SKM-1 (cell line): ENCODE data around the gene ASB1.

Source experiments
- DNase-seq: peaks from one replicate; lab custom pipeline; 2025; ENCODE audit not compliant: unreplicated experiment; lab: John Stamatoyannopoulos, UW

The ASB1 gene, protein sequence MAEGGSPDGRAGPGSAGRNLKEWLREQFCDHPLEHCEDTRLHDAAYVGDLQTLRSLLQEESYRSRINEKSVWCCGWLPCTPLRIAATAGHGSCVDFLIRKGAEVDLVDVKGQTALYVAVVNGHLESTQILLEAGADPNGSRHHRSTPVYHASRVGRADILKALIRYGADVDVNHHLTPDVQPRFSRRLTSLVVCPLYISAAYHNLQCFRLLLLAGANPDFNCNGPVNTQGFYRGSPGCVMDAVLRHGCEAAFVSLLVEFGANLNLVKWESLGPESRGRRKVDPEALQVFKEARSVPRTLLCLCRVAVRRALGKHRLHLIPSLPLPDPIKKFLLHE

DNA sequence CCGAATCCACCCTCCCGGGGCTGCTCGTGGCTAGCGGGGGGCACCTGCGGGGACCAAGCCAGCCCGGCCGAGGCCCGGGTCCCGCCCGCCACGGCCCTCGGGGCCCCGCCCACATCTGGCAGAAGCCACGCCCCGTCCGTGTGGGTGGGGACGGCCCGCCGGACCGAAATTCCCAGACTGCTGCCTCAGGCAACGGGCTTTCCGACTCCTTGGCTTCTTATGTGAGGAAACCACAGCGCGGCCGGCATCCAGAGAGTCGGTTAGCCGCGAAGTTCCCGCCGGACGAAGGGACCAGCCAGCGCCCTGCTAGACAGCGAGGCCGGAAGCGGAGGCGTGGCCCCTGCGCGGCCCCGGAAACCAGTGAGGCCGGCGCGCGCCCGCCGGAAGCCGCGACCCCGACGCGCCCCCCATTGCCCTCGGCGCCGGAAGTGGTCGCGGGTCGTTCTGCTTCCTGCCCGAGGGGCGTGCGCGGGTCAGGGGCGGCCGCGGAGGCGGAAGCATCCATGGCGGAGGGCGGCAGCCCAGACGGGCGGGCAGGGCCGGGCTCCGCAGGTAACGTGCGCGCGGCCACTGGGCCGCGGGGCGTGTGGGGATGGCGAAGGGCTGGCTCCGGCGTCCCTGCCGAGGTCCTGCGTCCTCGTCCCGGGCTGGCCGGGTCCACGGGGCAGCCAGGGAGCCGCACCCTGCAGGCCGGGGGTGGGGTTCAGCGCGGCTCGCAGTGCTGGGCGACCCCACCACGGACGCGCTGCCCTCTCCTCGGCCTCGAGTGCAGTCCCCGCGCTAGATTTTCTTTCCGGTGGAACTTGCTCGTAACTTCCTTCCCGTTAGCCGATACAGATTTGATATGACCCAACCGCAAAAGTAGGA is at the start of gene ASB1:
Gene ASB1, plus strand, starts transcription at position 360 of the 867 bp plus-strand sequence. Its CDS starts 144 bp downstream, at position 504.
- DNase-seq, result peak; percentile 11

DNA sequence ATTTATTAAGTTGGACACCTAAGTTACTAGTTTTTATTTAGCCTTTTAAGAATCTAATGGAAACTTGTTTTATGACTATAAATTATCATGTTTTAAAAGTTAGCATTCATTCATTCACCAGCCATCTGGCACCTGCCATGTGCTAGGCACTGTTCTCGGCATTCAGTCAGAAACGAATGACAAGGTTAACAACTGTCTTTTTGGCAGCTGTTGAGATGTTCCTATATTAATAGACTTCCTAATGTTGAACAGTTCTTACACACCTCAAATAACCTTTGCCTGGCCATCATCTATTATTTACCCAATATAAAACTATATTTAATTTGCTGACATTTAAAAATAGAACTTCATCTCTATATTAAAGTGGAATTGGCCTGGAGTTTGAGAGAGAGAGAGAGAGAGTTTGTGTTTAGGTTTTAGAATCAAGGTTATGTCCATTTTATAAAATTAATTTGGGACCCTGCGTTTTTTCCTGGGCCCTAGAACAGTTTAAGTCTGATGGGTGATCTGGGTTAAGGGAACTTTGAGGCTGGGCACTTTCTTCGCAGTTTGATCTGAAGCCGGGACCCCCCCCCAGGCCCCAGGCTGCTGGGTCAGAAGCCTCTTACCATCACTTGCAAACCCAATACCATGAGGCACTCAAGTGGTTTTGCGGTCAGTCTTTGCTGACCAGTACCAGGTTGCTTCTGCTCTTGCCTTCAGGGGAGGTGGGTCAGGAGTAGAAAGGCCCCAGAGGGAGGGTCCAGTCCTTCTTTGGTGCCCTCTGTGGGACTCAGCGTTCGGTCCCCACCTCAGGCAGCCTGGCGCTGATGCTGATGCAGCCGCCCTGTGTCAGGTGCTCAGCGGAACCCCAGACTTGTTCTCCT is 48.3 kb upstream of the ASB1 start:
- DNase-seq, result no peak

DNA sequence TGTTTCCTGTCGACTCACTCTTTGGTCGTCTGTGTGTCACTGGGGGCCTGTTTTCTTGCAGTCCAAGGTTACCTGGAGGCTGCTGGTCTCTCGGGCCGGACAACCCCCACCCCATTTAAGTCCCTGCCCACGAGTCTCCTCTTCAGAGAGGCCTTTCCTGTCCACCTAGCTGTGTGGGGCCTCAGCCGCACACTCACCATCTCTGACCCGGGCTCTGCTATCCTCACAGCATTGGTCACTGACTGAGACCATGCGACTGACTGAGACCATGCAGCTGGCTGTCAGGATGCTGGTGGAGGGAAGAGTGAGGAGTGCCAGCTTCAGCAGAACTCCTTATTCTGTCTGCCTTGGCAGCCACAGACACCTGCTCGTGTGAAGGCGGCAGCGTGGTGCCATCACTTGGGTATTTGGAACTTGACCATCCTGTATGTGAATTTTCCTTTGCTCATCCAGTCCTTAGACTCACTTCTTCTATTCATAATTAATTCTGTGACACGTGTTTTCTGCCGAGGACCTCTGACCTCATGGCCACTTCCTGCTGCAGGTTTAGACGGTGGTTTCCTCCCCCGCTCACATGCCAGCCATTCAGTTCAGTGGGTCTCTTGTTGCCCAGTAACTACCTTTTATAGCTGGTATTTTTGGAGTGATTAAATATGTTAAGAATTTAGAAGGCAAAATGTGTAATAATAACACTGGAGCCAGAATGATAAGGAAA is 47.5 kb upstream of the ASB1 start:
- peak; percentile 50 for DNase-seq

DNA sequence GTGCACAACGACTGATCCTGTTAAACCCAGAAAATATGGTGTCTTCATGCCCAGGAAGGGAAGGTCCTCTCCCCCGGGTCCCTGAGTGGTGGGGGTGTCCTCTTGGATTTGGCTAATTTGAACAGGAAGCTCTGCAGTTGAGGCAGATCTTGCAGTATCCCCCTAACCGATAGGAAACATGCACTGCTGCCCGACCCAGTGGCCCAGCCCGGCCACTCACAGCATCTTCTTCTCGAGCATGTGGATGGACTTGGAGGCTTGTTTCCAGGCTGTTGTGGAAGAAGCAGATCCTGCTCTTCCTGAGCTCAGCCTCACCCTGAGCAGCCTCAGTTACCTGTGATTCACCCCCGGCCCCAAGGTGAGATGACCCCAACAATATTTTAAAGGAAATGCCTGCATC is 46.4 kb upstream of the ASB1 start:
- no peak for DNase-seq

DNA sequence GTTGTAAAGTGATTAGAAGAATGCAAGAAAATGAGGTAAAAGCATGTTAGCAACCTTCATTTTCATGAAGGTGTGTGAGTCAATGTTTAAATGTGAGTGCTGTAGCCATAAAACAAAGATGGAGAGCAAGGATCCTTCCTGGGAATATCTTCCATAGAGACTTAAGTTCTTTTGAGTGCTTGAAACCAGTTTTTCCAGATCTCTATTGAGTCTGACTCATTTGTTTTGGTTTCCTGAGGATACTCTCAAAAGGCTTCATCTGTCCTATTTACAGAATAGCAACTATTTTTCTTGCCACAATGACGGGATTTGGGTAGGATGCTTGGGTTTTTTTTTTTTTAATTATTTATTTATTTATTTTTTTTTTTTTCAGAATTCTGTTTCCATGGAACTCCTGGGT is 45.9 kb upstream of the ASB1 start:
- no peak for DNase-seq

DNA sequence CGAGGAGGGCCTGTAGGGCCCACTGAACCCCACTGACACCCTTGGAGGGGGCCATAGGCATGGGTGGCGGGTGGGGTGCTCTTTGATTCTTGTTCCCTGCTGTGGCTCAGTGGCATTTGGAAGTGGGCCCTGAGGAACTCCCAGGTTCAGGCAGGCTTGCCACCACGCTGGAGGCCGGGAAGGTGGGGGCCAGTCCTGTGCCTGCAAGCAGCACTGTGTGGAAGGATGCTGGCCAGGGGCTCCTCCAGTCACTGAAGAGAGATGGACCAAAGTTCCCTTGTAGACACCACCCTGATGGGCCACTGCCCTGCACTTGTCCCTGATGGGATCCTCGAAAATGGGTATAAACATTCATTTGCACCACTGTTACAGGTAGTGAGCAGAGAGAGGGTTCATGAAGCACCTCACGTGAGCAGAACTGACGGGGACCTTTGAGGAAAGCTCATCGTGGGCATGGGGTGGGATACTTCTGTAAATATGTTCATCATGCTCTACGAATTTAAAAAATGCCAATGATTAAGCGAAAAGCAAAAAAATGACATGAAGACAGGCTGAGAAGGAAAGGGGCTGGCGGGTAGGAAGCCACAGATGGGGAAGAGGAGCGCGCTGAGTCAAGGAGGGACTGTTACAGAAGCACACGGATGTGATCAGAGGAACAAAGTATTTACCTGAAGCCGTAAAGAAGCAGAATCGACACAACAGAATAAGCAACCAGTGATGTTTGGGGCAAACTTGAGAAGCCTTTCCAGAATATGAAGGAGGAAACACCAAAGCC is 45.2 kb upstream of the ASB1 start:
- peak; percentile 6 for DNase-seq

DNA sequence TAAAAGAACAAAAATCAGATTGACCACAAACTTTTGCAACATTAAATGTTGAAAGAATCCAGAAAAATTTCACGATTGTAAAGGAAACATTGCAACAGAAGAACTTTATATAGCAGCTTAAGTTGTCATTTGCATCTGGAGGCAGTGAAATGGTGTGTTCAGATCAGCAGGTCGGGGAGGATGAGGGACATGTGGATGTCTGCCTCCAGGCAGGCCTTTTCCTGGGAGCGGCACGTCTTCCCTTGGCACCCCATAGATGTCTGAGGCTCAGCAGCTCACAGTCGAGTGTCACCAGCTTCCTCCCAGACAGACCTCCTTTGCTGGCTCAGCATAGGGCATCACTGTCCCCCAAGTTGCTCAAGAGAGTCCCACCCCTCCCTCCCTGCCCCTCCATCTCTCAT is 44.3 kb upstream of the ASB1 start:
- peak; percentile 80 for DNase-seq

DNA sequence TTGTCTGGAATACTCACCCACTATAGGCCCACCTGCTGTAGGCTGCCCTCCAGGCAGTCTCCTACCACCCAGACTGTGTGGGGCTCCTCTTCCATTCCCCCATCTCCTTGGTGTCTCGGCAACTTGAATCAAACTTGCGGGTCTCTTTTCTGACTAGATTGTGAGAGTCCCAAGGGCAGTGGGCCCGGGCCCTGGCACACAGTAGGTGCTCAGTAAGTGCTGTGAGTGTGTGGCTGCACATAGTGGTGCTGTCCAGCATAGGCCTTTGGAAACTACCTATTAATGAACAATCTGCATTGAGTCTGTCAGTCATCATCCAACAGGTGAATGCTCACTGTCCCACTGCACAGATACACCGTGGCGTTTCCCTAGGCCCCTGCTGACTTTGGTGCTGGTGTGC is 43.6 kb upstream of the ASB1 start:
- DNase-seq, result no peak

DNA sequence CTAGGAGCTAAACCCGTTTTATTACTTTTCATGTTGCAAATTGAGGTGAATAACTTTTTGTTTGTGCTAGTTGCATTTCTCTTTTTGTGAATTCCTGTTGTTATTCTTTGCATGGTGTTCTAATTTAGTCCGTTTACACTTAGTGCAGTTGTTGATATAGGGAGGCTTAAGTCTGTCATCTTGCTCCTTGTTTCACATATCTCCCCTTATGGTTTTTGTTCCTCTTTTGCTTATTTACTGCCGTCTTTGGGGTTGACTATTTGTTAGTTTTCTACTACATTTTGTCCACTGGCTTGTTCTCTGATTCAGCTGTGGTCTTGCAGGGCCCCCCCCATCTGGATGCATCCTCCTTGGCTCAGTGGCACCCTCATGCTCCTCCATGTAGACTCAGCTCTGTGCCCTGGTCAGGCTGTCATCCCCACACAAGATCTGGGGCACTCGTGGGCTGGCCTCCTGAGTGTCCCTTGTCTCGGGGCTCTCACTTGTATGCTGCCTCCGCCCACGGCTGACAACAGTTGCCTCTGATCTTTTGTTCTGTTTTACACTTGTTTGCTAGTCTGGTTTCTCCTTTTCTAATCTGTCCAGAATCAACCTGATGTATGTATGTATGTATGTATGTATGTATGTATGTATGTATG is 42.9 kb upstream of the ASB1 start:
- no peak for DNase-seq

DNA sequence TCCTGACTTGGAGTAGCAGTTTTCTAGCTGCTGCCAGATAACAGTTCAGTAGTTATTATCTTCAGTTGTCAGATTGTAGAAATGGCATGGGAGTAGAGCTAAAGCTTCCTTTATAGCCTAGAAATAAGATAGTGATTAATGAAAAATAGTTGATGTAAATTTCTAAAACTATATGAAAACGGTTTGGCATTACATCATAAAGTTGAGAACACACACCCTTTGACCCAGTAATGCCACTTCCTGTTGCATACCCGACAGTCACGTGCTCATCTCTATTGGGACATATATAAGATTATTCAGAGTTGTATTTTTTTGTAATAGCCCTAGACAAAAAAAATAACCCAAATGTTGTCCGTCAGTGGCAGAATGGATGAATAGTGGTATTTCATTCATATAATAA is 39.4 kb upstream of the ASB1 start:
- DNase-seq, result peak; percentile 32

DNA sequence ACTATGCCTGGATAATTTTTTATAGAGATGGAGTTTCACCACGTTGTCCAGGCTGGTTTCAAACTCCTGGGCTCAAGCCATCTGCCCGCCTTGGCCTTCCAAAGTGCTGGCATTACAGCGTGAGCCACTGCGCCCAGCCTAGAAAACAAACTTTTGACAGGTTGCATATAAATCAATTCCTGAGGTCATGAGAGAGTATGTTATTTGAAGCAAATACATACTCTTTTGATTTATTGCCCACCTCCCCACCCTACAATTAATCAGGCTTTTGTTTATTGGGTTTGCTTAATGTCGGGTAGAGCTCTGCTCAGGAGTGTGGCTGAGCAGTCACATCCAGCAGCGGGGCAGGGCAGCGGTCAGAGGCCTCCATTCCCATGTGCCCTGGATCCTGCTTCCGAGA is 37.9 kb upstream of the ASB1 start:
- DNase-seq, result no peak

DNA sequence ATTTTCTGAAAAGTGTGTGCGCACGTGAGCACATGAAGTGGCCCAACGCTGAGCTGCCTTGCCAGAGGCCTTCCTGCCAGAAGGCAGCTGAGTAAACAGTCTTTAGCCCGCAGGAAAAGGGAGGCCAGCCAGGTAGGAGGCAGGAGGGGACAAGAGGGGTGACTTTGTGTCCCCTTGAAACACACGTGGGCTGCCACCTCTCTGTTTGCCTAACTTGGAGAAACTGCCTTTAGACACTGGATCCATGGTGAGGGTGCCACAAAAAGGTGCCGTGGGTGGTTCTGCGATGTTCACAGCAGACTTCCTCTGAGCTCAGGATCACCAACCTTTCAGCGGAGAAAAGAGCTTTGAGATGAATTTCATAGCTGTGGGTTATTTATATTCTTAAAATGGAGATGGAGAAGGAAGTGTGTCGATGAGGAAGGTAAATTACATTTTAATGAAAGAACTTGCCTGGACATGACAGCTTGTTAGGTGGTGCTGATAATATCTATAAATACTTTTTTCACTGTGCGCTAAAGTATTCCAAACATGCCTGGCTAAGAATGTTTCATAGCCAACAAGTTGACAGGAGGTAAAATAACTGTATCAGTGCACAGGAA is 36.6 kb upstream of the ASB1 start:
- DNase-seq, result no peak

DNA sequence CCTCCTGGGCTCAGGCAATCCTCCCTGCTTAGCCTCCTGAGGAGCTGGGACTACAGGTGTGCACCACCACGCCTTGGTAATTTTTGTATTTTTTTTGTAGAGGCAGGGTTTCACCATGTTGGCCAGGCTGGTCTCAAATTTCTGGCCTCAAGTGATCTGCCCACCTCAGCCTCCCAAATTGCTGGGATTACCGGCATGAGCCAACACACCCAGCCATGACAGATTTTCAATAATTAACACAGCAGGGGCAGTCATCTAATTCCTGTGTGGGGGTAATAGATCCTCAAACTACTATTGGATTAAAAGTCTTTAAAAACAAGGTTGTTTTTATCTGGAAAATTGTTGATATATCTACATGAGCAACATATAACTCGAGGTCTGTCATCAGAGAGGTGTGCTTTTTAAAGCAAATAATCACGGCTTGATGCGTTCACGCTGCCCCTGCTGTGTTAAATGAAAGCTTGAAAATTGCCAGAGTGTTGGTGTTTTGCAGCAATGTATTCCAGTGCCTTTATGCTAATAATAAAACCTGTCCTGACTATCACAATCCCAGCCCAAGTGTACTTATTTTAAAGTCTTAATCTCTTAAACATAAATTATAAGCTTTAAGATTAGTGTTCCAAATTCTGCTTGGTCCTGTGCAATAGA is 35.6 kb upstream of the ASB1 start:
- no peak for DNase-seq

DNA sequence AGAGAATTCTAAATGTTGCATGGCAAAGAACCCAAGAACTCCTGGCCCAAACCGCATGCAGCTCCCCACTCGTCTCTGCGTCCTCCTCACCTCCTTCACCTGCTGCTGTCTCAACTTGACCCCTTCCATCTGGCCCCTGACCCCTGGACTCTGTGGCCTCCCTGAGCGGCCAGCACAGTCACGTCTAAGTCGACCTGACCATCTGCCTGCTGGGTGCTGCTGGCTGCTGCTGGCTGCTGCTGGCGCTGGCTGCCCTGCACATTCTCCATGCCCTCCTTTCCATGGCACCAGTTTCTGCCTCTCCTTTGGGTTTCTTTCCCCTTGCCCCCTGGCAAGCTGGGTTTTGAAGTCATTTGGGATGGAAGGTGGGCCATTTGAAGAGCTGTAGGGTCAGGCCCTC is 30.1 kb upstream of the ASB1 start:
- no peak for DNase-seq

DNA sequence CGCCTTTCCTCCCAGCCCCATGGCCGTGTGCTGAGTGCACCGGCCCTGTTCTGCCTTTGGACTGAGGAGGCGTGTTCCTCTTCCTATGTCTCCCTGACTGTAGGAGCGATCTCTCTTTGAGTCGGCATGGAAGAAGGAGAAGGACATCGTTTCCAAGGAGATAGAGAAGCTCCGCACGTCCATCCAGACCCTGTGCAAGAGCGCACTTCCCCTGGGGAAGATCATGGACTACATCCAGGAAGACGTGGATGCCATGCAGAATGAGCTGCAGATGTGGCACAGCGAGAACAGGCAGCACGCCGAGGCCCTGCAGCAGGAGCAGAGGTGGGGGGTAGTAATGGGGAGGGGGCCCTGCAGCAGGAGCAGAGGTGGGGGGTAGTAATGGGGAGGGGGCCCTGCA is 29.4 kb upstream of the ASB1 start:
- no peak for DNase-seq

DNA sequence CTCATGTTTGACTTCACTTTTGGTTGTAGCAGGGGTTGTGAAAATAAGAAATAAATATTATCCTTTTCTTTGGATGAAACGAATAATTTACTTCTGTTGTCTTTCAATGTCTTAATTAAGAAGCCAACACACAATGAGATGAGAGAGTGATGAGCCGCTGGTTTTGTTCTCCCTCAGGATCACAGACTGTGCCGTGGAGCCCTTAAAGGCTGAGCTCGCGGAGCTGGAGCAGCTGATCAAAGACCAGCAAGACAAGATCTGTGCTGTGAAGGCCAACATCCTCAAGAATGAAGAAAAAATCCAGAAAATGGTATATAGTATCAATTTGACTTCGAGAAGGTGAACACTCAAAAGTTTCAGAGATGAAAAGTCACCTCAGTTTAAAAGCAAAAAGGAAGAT is 28.1 kb upstream of the ASB1 start:
- no peak for DNase-seq

DNA sequence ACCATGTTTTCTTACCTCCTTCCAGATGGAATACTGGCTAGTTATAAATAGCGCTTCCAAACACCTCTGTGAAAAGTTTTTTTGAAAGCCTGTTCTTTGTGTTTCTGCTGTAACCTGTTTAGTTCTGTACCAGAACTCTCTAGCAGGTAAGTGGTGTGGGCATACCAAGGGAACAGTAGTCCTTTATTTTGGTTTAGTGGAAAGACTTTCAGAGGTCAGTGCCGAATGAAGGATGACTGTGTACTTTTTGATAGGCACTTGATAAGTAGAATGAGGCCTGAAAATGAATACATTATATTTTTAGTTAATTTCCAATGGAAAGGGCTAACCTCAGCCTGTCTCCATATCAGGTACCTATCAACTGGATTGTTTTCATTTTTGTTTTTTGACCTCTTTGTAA is 27.6 kb upstream of the ASB1 start:
- no peak for DNase-seq

DNA sequence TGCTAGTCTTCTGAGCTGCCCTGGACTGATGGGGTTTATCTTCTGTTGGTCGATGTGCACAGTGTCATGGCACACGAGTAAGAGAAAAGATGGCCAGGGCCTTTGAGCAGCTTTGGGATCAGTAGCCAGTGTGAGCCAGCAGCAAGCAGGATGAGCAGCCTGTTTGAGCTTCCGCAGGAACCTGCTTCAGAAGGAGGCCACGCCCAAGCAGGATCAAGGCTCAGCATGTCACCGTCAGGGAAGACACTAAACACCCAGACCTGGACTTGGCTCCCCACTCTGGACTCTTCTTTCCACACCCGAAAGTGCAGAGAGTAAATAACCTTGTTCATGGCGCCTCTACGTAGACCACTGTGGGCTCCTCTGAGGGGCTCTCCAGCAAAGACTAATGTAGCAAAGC is 25.2 kb upstream of the ASB1 start:
- DNase-seq, result no peak
